ENCODE results near the gene SBF2.

GRCh38 chr11:9982796-9983579 is 311.0 kb downstream of the SBF2 start:
- TF ChIP-seq JUN (IDR thresholded peaks at IDR 0.05; ENCODE audit: borderline replicate concordance, insufficient read depth, insufficient read length, low read depth) (no peak), CTCF (IDR thresholded peaks at IDR 0.05; ENCODE audit: extremely low read depth in 1 of 2, insufficient read depth in 1 of 2, low read depth in 1 of 2, low read length in 2 of 2) (no peak), POLR2A (IDR thresholded peaks at IDR 0.05; ENCODE audit: low read depth, low read length) (no peak), FOS (IDR thresholded peaks at IDR 0.05; ENCODE audit: borderline replicate concordance, insufficient read depth, low read length) (no peak), POLR2AphosphoS5 (IDR thresholded peaks at IDR 0.05; ENCODE audit: insufficient read depth, low read depth, low read length) (no peak), EZH2 (IDR thresholded peaks at IDR 0.05; ENCODE audit: borderline replicate concordance, low read depth, low read length, severe bottlenecking) (no peak), MYC (IDR thresholded peaks at IDR 0.05; ENCODE audit: low read depth, low read length) (no peak)
